ENCODE measurements around the gene WDR19.
"Not testable (repeated sequence)": the region's sequence is repeated elsewhere in the genome, so short reads cannot be mapped to it uniquely, and the experiment has no call there.

The WDR19 gene

DNA sequence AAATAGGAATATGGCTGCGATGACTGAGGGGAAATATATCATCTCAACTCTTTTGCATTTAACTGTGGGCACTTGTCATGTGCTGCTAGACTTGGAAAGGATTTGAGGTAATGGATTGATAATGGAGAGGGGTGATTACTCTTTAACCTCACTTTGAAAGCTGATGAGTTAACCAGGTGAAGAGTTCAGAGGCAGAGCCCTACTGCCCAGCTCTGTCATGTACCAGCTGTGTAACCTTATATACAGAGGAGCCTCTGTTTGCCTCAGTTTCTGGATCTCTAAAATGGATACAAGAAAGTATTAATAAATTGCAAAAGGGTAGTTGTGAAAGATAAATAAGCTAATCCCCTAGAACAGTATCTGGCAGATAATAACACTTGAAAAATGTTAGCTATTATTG lies 51.5 kb downstream of the WDR19 start:
- no peak for DNase-seq

DNA sequence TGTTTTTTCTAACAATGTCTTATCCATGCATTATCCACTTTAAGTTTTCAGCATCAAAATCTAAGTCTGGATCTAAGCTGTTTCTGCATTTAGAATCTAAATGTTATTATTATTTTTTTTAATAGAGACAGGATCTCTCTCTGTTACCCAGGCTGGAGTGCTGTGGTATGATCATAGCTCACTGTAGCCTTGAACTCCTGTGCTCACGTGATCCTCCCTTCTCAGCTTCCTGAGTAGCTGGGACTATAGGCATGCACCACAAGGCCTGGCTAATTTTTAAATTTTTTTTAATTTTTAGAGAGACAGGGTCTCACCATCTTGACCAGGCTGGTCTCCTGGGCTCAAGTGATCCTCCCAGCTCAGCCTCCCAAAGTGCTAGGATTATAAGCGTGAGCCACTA lies 52.7 kb downstream of the WDR19 start:
- no peak for DNase-seq

DNA sequence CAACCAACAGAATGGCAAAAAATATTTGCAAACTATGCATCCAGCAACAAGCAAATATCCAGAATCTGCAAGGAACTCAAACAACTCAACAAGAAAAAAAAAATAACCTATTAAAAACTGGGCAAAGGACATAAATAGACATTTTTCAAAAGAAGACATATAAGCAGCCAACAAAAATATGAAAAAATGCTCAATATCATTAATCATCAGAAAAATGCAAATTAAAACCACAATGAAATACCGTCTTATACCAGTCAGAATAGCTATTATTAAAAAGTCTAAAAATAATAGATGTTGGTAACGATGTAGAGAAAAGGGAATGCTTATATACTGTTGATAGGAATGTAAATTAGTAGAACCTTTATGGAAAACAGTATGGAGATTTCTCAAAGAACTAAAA lies 53.4 kb downstream of the WDR19 start:
- no peak for DNase-seq

GRCh38 chr4:39237179-39237578 lies 54.9 kb downstream of the WDR19 start:
- peak; percentile 78 for DNase-seq

DNA sequence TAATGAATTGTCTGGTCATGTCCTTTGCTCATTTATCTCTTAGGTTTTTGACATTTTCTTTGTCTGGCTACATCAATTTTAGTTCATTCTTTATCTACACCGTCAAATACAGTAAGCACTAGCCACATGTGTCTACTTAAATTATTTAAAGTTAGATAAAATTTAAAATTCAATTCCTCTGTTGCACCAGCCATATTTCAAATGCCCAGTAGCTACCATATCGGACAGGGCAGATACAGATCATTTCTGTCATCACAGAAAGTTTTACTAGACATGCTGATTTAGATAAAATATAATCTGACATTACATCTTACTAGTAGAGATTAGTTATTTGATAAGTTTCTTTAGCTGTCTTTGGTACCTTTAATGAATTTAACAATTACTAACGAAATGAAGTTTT lies 61.1 kb downstream of the WDR19 start:
- DNase-seq, result no peak

DNA sequence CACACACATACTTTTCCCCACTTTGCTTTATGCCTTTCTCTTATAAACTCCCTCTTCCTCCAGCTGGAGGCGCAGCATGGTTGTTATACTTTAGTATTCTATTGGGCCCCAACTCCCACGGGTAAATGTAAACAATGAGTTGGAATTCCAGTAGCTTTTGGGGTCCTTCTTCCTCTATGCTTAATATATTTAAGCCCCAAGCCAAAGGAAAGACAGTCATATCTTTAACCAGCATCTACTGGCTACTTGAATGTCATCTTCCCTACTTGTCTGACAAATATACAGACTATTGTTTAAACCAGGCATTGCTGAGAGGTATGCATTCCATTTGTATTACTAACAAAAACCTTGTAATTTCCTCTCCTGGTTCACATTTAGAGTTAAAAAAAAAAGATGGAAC lies 72.9 kb downstream of the WDR19 start:
- no peak for DNase-seq

DNA sequence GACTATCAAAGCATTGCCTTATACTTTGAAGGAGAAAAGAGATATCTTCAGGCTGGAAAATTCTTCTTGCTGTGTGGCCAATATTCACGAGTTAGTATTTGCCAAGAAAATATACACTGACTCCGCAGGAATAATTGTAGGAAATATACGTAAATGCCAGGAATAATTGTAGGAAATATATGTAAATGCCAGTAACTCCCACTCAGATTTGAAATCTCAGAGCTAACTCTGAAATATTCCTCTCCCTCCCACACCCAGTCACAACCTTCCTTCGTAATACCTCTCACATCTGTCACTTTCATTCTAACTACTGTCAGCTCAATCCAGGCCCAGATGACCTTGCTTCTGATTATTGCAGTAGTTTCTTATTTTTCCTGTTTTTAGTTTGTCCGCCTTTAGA lies 73.5 kb downstream of the WDR19 start:
- no peak for DNase-seq

DNA sequence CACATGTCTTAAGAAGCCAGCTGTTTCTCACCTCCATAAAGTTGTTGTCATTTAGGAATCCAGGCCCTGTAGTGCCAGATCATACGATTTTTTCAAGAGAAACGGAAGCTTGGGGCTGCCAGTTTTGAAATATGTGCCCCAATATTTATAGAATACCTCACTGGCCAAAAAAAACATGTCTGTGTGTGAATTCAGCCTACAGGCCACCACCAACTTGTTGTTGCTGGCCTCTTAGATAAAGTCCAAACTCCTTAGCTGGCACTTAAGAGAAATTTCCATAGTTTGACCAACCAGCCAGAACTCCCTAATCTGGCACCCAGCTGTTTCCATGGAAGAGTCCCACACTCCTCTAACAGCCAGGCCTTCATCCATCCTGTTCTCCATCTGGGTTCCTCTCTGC lies 74.1 kb downstream of the WDR19 start:
- DNase-seq, result no peak

- no peak for DNase-seq
These were observed 77.4 kb downstream of the WDR19 start for GRCh38 chr4:39259571-39260330.

DNA sequence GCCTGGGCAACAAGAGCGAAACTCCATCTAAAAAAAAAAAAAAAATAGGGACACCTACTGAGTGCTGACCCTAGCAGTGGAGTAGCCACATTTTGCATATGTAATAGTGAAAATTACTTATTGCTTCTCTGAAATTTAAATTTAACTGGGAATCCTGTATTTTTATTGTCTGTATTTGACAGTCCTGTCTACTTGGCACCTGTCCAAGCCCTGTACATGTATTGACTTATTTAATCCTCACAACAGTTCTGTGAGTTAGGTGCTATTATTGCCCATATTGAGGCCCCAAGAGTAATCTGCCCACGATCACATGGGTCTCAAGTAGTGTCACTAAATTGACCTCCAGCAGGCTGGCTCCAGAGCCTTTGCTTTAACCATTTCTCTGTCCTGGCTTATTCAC lies 81.6 kb downstream of the WDR19 start:
- no peak for DNase-seq

GRCh38 chr4:39274503-39274902 lies 92.2 kb downstream of the WDR19 start:
- no peak for DNase-seq

- DNase-seq, result not testable (repeated sequence)
These were observed 95.3 kb downstream of the WDR19 start for GRCh38 chr4:39277661-39278060.

GRCh38 chr4:39278476-39278875 lies 96.1 kb downstream of the WDR19 start:
- DNase-seq, result no peak

- DNase-seq, result peak; percentile 84
These were observed 97.1 kb downstream of the WDR19 start for GRCh38 chr4:39279416-39279815.

DNA sequence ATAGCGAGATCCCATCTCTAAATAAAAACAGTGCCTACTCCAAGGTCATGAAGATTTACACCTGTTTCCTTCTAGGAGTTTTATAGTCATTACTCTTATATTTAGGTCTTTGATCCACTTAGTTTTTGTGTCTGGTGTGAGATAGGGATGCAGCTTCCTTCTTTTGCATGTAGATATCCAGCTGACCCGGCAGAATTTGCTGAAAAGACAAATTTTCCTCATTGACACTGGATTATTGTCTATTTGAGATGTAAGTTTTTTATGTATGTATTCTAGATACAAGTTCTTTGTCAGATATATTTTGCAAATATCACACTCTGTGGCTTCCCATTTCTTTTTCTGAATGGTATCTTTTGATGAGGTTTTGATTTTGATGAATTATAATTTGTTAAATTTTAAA lies 98.4 kb downstream of the WDR19 start:
- DNase-seq, result no peak

DNA sequence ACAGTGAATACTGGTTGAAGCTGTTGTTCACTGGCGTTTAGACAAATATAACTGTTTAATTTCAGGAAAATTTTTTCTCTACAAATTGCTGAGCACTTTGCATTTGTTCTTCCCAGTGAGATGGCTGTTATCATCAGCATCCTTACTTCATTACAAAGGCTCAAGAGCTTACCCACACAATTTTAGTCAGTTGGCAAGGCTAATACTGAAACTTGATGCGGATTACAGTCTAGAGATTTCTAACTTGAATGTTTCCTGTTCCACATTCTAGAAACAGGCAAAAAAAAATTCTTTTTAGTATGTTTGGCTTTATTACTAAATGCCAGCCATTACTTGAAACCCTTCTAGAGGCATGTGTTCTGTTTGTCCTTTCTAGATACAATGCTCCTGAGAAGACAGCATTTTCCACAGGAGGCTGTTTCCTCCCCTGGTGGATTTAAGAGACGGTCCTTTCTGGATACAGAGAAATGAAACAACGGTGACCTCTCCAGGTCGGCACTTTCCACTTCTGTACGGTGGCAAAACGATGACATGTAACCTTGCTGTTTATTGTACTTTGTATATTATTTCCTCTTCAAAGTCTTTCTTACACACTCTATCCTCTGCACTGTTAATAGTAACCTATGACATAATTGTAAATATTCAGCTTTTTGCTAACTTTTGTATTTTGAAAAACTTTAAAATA lies 102.9 kb downstream of the WDR19 start:
- no peak for DNase-seq

GRCh38 chr4:39285853-39286252 lies 103.5 kb downstream of the WDR19 start:
- DNase-seq, result no peak

DNA sequence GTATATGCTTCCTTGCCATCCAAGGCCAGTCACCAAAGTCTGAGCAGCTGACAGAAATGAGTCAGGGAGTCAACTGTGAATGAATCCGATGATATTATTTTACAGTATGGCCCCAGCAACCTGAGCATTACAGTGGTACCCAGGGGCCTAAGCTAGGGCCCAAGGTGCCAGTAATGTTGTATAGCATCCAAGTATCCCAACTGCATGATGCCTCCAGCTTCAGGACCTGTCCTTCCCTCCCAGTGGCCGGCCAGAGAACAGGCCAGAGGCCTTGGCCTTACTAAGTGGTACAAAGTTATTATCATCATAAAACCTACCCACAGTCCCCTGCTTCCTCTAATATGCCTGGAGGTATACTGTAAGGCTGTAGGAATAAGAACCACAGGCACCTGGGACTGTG lies 103.9 kb downstream of the WDR19 start:
- no peak for DNase-seq

DNA sequence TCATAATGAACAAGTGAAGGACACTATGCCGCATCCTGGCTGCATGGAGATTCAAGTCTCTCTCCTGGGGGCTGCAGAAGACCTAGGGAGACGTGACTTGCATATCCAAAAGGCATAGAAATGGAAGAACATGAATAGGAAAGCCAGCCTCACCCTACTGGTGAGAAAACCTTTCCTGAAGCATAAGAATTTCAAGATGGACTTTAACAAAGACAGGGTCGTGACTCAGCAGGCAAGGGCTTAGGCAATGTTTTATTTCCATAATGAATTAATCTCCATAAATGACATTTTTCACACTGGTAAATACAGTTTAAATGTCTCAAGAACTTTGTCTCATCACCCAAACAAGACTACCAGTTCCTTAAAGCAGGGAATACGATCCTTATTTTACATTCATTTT lies 104.9 kb downstream of the WDR19 start:
- no peak for DNase-seq

DNA sequence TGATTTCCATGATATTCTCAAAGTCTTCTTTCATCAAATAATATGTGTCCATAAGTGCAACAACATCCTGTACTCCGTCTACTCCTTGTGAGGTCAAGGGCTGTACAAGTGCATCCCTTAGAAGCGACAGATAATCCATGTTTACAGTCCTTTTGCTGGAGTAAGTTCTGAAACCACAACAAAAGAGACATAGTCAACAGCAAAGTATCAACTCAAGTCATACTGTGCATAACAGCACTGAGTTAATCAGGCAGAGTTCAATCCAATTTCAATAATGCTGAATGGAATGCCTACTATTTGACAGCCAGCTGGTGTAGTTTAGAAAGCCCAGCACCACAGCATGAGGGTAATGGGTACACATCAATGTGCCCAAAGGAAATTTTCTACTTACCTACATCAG lies 109.4 kb downstream of the WDR19 start:
- no peak for DNase-seq

DNA sequence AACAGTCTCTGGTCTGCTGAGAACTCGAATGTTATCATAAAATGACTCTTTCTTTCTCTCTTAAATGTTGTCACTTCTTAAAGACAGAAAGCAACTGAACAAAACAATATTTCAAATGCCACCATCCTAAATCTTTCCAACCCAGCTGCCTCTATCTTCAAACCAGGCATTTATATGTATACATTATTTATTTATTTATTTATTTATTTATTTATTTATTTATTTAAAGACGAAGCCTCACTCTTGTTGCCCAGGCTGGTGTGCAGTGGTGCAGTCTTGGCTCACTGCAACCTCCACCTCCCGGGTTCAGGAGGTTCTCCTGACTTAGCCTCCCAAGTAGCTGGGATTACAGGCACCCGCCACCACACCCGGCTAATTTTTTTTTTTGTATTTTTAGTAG lies 110.1 kb downstream of the WDR19 start:
- not testable (repeated sequence) for DNase-seq

DNA sequence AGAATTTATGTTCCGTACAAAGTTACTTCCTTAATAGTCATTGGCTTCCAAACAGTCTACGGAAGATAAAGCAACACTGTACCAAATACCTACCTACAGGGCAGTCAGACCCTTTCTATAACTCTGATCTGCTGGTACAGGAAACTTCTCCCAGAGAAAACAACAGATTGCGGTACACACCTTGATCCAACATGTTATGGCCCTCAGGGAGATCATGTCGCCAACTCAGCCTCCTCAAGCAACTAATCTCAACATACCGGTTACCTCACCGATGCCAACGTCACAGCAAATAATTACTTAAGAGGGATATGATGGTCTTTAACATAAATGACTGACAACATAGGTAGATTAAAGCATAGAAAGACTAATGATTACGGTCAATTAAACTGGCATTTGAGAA lies 113.5 kb downstream of the WDR19 start:
- no peak for DNase-seq

DNA sequence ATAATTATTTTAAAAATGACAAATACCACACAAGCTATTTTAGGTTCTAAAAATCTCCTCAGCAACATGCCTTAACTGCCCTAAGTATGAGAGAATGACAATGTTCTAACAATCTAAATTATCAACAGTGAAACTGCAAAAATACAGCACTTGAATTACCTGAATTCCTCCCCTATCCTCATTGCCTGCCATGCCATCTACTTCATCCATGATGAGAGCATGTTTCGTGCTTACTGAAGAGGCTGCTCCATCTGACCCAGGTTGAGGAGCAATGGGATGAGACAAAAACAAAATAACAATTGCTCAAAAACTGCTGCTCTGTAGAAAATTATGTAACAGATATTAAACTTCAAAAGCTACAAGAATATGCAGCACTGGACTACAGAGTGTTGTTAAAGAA lies 120.6 kb downstream of the WDR19 start:
- DNase-seq, result no peak

DNA sequence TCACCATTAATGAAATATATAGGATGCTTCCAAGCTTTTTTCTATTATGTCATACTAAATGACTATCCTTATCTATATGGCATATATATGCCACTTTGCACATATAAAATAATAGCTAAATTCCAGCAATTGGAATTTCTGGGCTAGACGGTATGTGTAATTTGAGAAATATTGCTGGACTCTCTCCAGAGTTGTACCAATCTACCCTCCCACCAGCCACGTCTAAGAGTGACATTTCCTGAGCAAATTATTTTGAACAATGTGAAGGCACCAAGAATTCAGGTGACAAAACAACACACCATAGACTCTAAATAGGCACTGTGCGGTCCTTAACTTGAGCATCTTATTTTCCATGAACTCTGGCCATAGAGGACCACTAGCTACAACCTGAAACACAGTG lies 121.5 kb downstream of the WDR19 start:
- no peak for DNase-seq

DNA sequence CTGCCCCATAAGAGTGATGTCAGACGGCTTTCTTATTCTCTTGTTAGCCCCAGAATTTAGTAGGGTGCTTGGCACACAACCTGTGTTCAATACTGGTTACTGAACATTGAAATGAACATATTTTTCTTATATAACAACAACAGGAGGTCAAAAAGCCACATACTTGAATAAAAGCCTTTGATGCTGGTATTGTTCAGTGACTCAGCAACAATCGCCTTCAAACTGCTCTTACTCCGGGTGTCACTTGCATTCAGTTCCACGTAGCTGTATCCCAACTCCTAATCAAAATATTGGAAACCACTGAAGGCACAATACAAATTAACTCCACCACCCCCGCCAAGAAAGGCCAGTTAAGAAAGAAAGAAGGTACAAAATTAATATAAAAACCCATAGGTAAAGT lies 122.3 kb downstream of the WDR19 start:
- no peak for DNase-seq
